WTC11 (cell line): ENCODE results near the gene CDK17. TPM values are rescaled to one million over a fixed set of nuclear protein-coding genes. Genes with fewer than 3 reads are reported as not detected.

ENCODE experiments used
- ATAC-seq: fragments of 200-7000 bp; cut with Tn5 transposase; 2 replicates; pipeline ENCODE4 v1.10.0; 2021; ENCODE audit warnings: mild to moderate bottlenecking, moderate library complexity
- CTCF ChIA-PET: fragments of 300-600 bp; sonication (Branson Sonifier 250); formaldehyde crosslinking; loops from one replicate; lab custom pipeline; 2021; ENCODE audit warnings: antibody characterized with exemption; lab: Charles Lee
- POLR2A ChIA-PET: fragments of 350-600 bp; sonication (Branson Sonifier 250); formaldehyde crosslinking; loops from one replicate; lab custom pipeline; 2021; ENCODE audit warnings: antibody characterized with exemption; lab: Charles Lee
- DNase-seq: peaks from one replicate; pipeline ENCODE4 v3.0.0; 2021; ENCODE audit warnings: low spot score
- H3K27ac Mint-ChIP-seq: 2 replicates; pipeline ENCODE4 v1.8.0; 2021; ENCODE audit warnings: mixed read lengths
- H3K27me3 Mint-ChIP-seq: 2 replicates; pipeline ENCODE4 v1.8.0; 2021; ENCODE audit warnings: low read depth, mild to moderate bottlenecking, moderate library complexity, mixed read lengths
- H3K36me3 Mint-ChIP-seq: 2 replicates; pipeline ENCODE4 v1.8.0; 2021; ENCODE audit warnings: mixed read lengths
- H3K4me1 Mint-ChIP-seq: 2 replicates; pipeline ENCODE4 v1.8.0; 2022; ENCODE audit warnings: mixed read lengths
- H3K4me3 Mint-ChIP-seq: 2 replicates; pipeline ENCODE4 v1.8.0; 2021; ENCODE audit warnings: mild to moderate bottlenecking, moderate library complexity, mixed read lengths
- H3K9me3 Mint-ChIP-seq: 2 replicates; pipeline ENCODE4 v1.8.0; 2021; ENCODE audit warnings: mixed read lengths
- ARID4B ChIP-seq: sonication (generic); formaldehyde crosslinking; IDR thresholded peaks from 2 replicates; pipeline ENCODE4 v1.8.0; 2023; ENCODE audit warnings: missing genetic modification reagents, mild to moderate bottlenecking, borderline replicate concordance
- CREB1 ChIP-seq: sonication (generic); formaldehyde crosslinking; IDR thresholded peaks from 2 replicates; pipeline ENCODE4 v1.8.0; 2023; ENCODE audit warnings: mild to moderate bottlenecking, missing genetic modification reagents
- ETV6 ChIP-seq: sonication (generic); formaldehyde crosslinking; IDR thresholded peaks from 2 replicates; pipeline ENCODE4 v1.8.1; 2022; ENCODE audit warnings: mild to moderate bottlenecking, missing genetic modification reagents
- FOXJ3 ChIP-seq: sonication (generic); formaldehyde crosslinking; IDR thresholded peaks from 2 replicates; pipeline ENCODE4 v1.9.0; 2021; ENCODE audit warnings: missing genetic modification reagents, mild to moderate bottlenecking, borderline replicate concordance
- IRF1 ChIP-seq: sonication (generic); formaldehyde crosslinking; IDR thresholded peaks from 2 replicates; pipeline ENCODE4 v1.8.0; 2023; ENCODE audit warnings: missing genetic modification reagents
- JAZF1 ChIP-seq: fragments of 250-450 bp; sonication (Bioruptor Pico); IDR thresholded peaks from 2 replicates; pipeline ENCODE4 v1.9.0; 2021; ENCODE audit warnings: moderate library complexity, mild to moderate bottlenecking, inconsistent platforms
- MXD4 ChIP-seq: fragments of 250-450 bp; sonication (Bioruptor Pico); IDR thresholded peaks from 2 replicates; pipeline ENCODE4 v1.8.0; 2021; ENCODE audit warnings: mild to moderate bottlenecking, moderate library complexity, borderline replicate concordance
- NFATC4 ChIP-seq: fragments of 250-450 bp; sonication (Bioruptor Pico); IDR thresholded peaks from 2 replicates; pipeline ENCODE4 v1.9.0; 2021; ENCODE audit warnings: mild to moderate bottlenecking
- PRDM15 ChIP-seq: sonication (generic); formaldehyde crosslinking; IDR thresholded peaks from 2 replicates; pipeline ENCODE4 v1.8.0; 2022; ENCODE audit warnings: missing genetic modification reagents
- STAT6 ChIP-seq: sonication (generic); formaldehyde crosslinking; conservative IDR thresholded peaks from 2 replicates; pipeline ENCODE4 v1.8.1; 2023; ENCODE audit warnings: mild to moderate bottlenecking, low read depth, missing genetic modification reagents, moderate library complexity
- ZBTB43 ChIP-seq: sonication (generic); formaldehyde crosslinking; IDR thresholded peaks from 2 replicates; pipeline ENCODE4 v1.8.1; 2023; ENCODE audit warnings: mild to moderate bottlenecking, missing genetic modification reagents
- ZNF219 ChIP-seq: sonication (generic); formaldehyde crosslinking; IDR thresholded peaks from 2 replicates; pipeline ENCODE4 v1.8.0; 2023; ENCODE audit warnings: missing genetic modification reagents, mild to moderate bottlenecking, borderline replicate concordance
- total RNA-seq: library from RNA; stranded (reverse); gene quantifications from 3 replicates; pipeline ENCODE4 v1.2.3, GENCODE V29; 2021
- TF ChIP-seq, protein P1 (sequence below): sonication (generic); formaldehyde crosslinking; IDR thresholded peaks from 2 replicates; pipeline ENCODE4 v1.8.0; 2023; ENCODE audit warnings: mild to moderate bottlenecking, missing genetic modification reagents
- TF ChIP-seq, protein P2 (sequence below): sonication (generic); formaldehyde crosslinking; IDR thresholded peaks from 2 replicates; pipeline ENCODE4 v1.8.0; 2022; ENCODE audit warnings: mild to moderate bottlenecking, missing genetic modification reagents

CDK17 gene
- total RNA-seq, 1 experiment from 2014 or later: 20.0 TPM

DNA sequence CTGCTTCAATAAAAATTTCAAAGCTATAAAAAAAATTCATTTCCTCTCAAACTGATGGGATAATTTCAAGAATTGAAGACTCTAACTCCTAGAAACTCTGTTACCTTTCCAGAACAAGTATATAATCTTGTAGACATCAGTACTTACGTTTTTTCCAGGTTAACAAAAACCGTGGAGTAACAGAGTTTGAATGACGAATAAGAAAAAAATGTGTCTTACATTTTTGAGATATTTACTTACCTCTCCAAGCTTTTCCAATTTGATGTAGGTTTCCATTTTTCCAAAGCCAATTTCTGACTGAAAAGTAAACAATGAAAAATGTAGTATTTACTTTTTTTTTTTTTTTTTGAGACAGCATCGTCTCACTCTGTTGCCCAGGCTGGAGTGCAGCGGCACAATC, 100.2 kb downstream of the CDK17 start (continued):
- no peak for TF ChIP-seq JAZF1

GRCh38 chr12:96297504-96297903, 102.7 kb downstream of the CDK17 start:
- no peak for ATAC-seq
- Mint-ChIP-seq H3K27me3 (no peaks in the 10 kb centered on the region), H3K4me3 (no peak overlapping the region), H3K4me1 (0 out of 2 replicates have a peak, but pooled peaks cover under 1% of the 10 kb centered on the region), H3K9me3 (no peaks in the 10 kb centered on the region), H3K36me3 (peaks cover 21% of the 10 kb centered on the region), H3K27ac (no peak overlapping the region)
- TF ChIP-seq MXD4 (CRISPR knock-in tag): no peak
- no peak for TF ChIP-seq STAT6 (CRISPR knock-in tag)
- TF ChIP-seq, protein P1, sequence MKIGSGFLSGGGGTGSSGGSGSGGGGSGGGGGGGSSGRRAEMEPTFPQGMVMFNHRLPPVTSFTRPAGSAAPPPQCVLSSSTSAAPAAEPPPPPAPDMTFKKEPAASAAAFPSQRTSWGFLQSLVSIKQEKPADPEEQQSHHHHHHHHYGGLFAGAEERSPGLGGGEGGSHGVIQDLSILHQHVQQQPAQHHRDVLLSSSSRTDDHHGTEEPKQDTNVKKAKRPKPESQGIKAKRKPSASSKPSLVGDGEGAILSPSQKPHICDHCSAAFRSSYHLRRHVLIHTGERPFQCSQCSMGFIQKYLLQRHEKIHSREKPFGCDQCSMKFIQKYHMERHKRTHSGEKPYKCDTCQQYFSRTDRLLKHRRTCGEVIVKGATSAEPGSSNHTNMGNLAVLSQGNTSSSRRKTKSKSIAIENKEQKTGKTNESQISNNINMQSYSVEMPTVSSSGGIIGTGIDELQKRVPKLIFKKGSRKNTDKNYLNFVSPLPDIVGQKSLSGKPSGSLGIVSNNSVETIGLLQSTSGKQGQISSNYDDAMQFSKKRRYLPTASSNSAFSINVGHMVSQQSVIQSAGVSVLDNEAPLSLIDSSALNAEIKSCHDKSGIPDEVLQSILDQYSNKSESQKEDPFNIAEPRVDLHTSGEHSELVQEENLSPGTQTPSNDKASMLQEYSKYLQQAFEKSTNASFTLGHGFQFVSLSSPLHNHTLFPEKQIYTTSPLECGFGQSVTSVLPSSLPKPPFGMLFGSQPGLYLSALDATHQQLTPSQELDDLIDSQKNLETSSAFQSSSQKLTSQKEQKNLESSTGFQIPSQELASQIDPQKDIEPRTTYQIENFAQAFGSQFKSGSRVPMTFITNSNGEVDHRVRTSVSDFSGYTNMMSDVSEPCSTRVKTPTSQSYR (CRISPR knock-in tag): no peak
- no peak for TF ChIP-seq IRF1 (CRISPR knock-in tag)
- TF ChIP-seq, protein P2, sequence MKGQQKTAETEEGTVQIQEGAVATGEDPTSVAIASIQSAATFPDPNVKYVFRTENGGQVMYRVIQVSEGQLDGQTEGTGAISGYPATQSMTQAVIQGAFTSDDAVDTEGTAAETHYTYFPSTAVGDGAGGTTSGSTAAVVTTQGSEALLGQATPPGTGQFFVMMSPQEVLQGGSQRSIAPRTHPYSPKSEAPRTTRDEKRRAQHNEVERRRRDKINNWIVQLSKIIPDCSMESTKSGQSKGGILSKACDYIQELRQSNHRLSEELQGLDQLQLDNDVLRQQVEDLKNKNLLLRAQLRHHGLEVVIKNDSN (CRISPR knock-in tag): no peak
- TF ChIP-seq ZNF219: no peak
- TF ChIP-seq FOXJ3: no peak
- CTCF ChIA-PET: no interaction called here
- POLR2A ChIA-PET: no interaction called here
- DNase-seq: no peak

GRCh38 chr12:96295532-96296160, 104.6 kb downstream of the CDK17 start:
- POLR2A ChIA-PET: no interaction called here
- TF ChIP-seq CREB1 (CRISPR knock-in tag): no peak
- no peak for TF ChIP-seq PRDM15 (CRISPR knock-in tag)
- no peak for TF ChIP-seq ZBTB43 (CRISPR knock-in tag)
- TF ChIP-seq ARID4B (CRISPR knock-in tag): no peak
- no peak for TF ChIP-seq NFATC4 (CRISPR knock-in tag)
- TF ChIP-seq ETV6 (CRISPR knock-in tag): no peak
- TF ChIP-seq, all 79 proteins: peak for 0
- CTCF ChIA-PET: no interaction called here
- Mint-ChIP-seq H3K4me1 (peaks cover 4% of the 10 kb centered on the region), H3K36me3 (peaks cover 21% of the 10 kb centered on the region), H3K27ac (no peak overlapping the region), H3K27me3 (no peaks in the 10 kb centered on the region), H3K9me3 (no peaks in the 10 kb centered on the region), H3K4me3 (no peak overlapping the region)
- ATAC-seq (no peak), DNase-seq (no peak)
